ENCODE measurements around the gene S100A12. TPM values are rescaled to one million over a fixed set of nuclear protein-coding genes. Genes with fewer than 3 reads are reported as not detected.

S100A12 gene
- total RNA-seq, 1 experiment from 2014 or later: not detected

GRCh38 chr1:153389401-153389800 is 14.0 kb upstream of the S100A12 start:
- Histone ChIP-seq H3K27me3 (ENCODE audit: insufficient read depth, low read length) (no peaks in the 10 kb centered on the region), H3K23me2 (ENCODE audit: insufficient read length, low read depth, low read length, poor library complexity, severe bottlenecking) (no peaks in the 10 kb centered on the region), H3K23ac (ENCODE audit: insufficient read length, low read depth, low read length) (no peak overlapping the region), H3K4me2 (ENCODE audit: insufficient read depth, insufficient read length, low read length) (no peak overlapping the region), H2BK15ac (ENCODE audit: low read depth, low read length) (no peak overlapping the region), H4K91ac (ENCODE audit: insufficient read length, low read depth, low read length) (no peak overlapping the region), H3K9me3 (ENCODE audit: control insufficient read depth, low read depth, low read length) (no peaks in the 10 kb centered on the region), H3K79me1 (ENCODE audit: insufficient read depth, low read depth, low read length, poor library complexity, severe bottlenecking) (no peaks in the 10 kb centered on the region), H3K9ac (ENCODE audit: extremely low read depth, insufficient read length, low read length) (no peak overlapping the region), H4K8ac (replicated peaks; ENCODE audit: insufficient read length, low read depth, low read length) (no peak overlapping the region), H3K79me2 (ENCODE audit: insufficient read depth, low read length) (no peaks in the 10 kb centered on the region), H2BK20ac (ENCODE audit: low read depth, low read length, poor library complexity, severe bottlenecking) (no peak overlapping the region), H2AK5ac (ENCODE audit: insufficient read length, low read length) (no peak overlapping the region), H4K5ac (ENCODE audit: insufficient read length, low read depth, low read length) (no peak overlapping the region), H3K14ac (ENCODE audit: insufficient read depth, low read length) (no peak overlapping the region), H3K18ac (ENCODE audit: insufficient read length, low read depth, low read length) (no peak overlapping the region), H3T11ph (ENCODE audit: low read length) (no peak overlapping the region), H2BK120ac (ENCODE audit: low read depth, low read length, poor library complexity, severe bottlenecking) (no peak overlapping the region), H2BK5ac (ENCODE audit: insufficient read length, low read length) (no peak overlapping the region), H4K20me1 (ENCODE audit: control insufficient read depth, insufficient read depth, insufficient read length) (no peaks in the 10 kb centered on the region), H3K4ac (ENCODE audit: low read depth, low read length) (no peak overlapping the region), H3K4me1 (ENCODE audit: insufficient read depth, low read length) (no peaks in the 10 kb centered on the region), H3K56ac (ENCODE audit: insufficient read length, low read depth, low read length) (no peak overlapping the region), H2AFZ (ENCODE audit: low read length) (no peak overlapping the region), H3K27ac (ENCODE audit: insufficient read length, low read depth, low read length) (no peak overlapping the region), H2BK12ac (ENCODE audit: insufficient read length, low read depth, low read length) (no peak overlapping the region)
- H3K4me3 Mint-ChIP-seq: no peak overlapping the region
- no peak overlapping the region for H3K27ac Mint-ChIP-seq
- H3K4me1 Mint-ChIP-seq: peaks cover 0 to 2% of the 10 kb centered on the region in 2 experiments; a peak in 1 of 4 replicates
- no peaks in the 10 kb centered on the region for H3K9me3 Mint-ChIP-seq
- DNase-seq: no peak
- H3K27me3 Mint-ChIP-seq (ENCODE audit: low read depth): peaks cover 9% of the 10 kb centered on the region
- TF ChIP-seq CTCF (conservative IDR thresholded peaks at IDR 0.05): no peak
- WGBS (ENCODE audit: extremely low coverage, insufficient read length, low lambda C conversion rate): no CpG with 5 or more reads among the region's 1 CpG
- no peaks in the 10 kb centered on the region for H3K36me3 Mint-ChIP-seq (ENCODE audit: insufficient read depth in 1 of 3, low read depth in 3 of 3)

Measured in H9 (cell line).